H9 (cell line): ENCODE measurements around the gene EPB41. TPM values are rescaled to one million over a fixed set of nuclear protein-coding genes. Genes with fewer than 3 reads are reported as not detected.

Experiments used
- DNase-seq: peaks from one replicate; pipeline ENCODE4 v3.0.0-alpha.2; 2017
- H2AFZ ChIP-seq: one replicate; pipeline ENCODE4 v1.6.1; 2013; ENCODE audit warnings: mild to moderate bottlenecking, low read length, control low read depth, moderate library complexity
- H2AK5ac ChIP-seq: 2 replicates; pipeline ENCODE4 v1.6.1; 2013; ENCODE audit warnings: low read length, control low read depth, mixed read lengths; ENCODE audit not compliant: insufficient read length
- H2BK120ac ChIP-seq: one replicate; pipeline ENCODE4 v1.6.1; 2013; ENCODE audit warnings: low read depth, mild to moderate bottlenecking, low read length, control low read depth, inconsistent platforms; ENCODE audit not compliant: poor library complexity, severe bottlenecking
- H2BK12ac ChIP-seq: 2 replicates; pipeline ENCODE4 v1.6.1; 2013; ENCODE audit warnings: low read length, control low read depth, mixed read lengths, low read depth; ENCODE audit not compliant: insufficient read length
- H2BK15ac ChIP-seq: 2 replicates; pipeline ENCODE4 v1.6.1; 2013; ENCODE audit warnings: low read depth, low read length, control low read depth
- H2BK20ac ChIP-seq: one replicate; pipeline ENCODE4 v1.6.1; 2013; ENCODE audit warnings: low read depth, mild to moderate bottlenecking, low read length, control low read depth, inconsistent platforms; ENCODE audit not compliant: poor library complexity, severe bottlenecking
- H2BK5ac ChIP-seq: 2 replicates; pipeline ENCODE4 v1.6.1; 2013; ENCODE audit warnings: low read length, control low read depth, mixed read lengths; ENCODE audit not compliant: insufficient read length
- H3K14ac ChIP-seq: 2 replicates; pipeline ENCODE4 v1.6.1; 2013; ENCODE audit warnings: low read length, control low read depth; ENCODE audit not compliant: insufficient read depth
- H3K18ac ChIP-seq: 2 replicates; pipeline ENCODE4 v1.6.1; 2013; ENCODE audit warnings: low read depth, mild to moderate bottlenecking, mixed read lengths, low read length, control low read depth; ENCODE audit not compliant: insufficient read length
- H3K23ac ChIP-seq: 2 replicates; pipeline ENCODE4 v1.6.1; 2013; ENCODE audit warnings: low read length, control low read depth, mixed read lengths, low read depth; ENCODE audit not compliant: insufficient read length
- H3K23me2 ChIP-seq: 2 replicates; pipeline ENCODE4 v1.6.1; 2013; ENCODE audit warnings: low read depth, mild to moderate bottlenecking, mixed read lengths, low read length, control low read depth; ENCODE audit not compliant: insufficient read length, poor library complexity, severe bottlenecking
- H3K27ac ChIP-seq: 2 replicates; pipeline ENCODE4 v1.5.1; 2013; ENCODE audit warnings: low read length, control low read depth, mixed read lengths, low read depth; ENCODE audit not compliant: insufficient read length
- H3K27me3 ChIP-seq: 2 replicates; pipeline ENCODE4 v1.6.1; 2013; ENCODE audit warnings: low read length, control low read depth, inconsistent platforms; ENCODE audit not compliant: insufficient read depth
- H3K4ac ChIP-seq: 2 replicates; pipeline ENCODE4 v1.6.1; 2013; ENCODE audit warnings: low read depth, mild to moderate bottlenecking, control low read depth, inconsistent platforms, low read length, moderate library complexity
- H3K4me1 ChIP-seq: 2 replicates; pipeline ENCODE4 v1.6.1; 2013; ENCODE audit warnings: low read length, control low read depth, inconsistent platforms; ENCODE audit not compliant: insufficient read depth
- H3K4me2 ChIP-seq: 2 replicates; pipeline ENCODE4 v1.6.1; 2013; ENCODE audit warnings: low read length, control low read depth, mixed read lengths; ENCODE audit not compliant: insufficient read length, insufficient read depth
- H3K56ac ChIP-seq: 2 replicates; pipeline ENCODE4 v1.6.1; 2013; ENCODE audit warnings: low read depth, mild to moderate bottlenecking, mixed read lengths, low read length, control low read depth; ENCODE audit not compliant: insufficient read length
- H3K79me1 ChIP-seq: 2 replicates; pipeline ENCODE4 v1.6.1; 2013; ENCODE audit warnings: low read depth, mild to moderate bottlenecking, moderate library complexity, low read length, control low read depth, inconsistent platforms; ENCODE audit not compliant: insufficient read depth, poor library complexity, severe bottlenecking
- H3K79me2 ChIP-seq: 2 replicates; pipeline ENCODE4 v1.6.1; 2013; ENCODE audit warnings: low read length, control low read depth, inconsistent platforms; ENCODE audit not compliant: insufficient read depth
- H3K9ac ChIP-seq: 2 replicates; pipeline ENCODE4 v1.6.1; 2013; ENCODE audit warnings: low read length, control low read depth, mixed read lengths; ENCODE audit not compliant: insufficient read length; ENCODE audit errors: extremely low read depth
- H3K9me3 ChIP-seq: one replicate; pipeline ENCODE4 v1.6.1; 2013; ENCODE audit warnings: low read depth, low read length, inconsistent platforms; ENCODE audit not compliant: control insufficient read depth
- H3T11ph ChIP-seq: one replicate; pipeline ENCODE4 v1.6.1; 2013; ENCODE audit warnings: mild to moderate bottlenecking, low read length, control low read depth, inconsistent platforms
- H4K20me1 ChIP-seq: one replicate; pipeline ENCODE4 v1.6.1; 2013; ENCODE audit not compliant: control insufficient read depth, insufficient read length, insufficient read depth
- H4K5ac ChIP-seq: 2 replicates; pipeline ENCODE4 v1.6.1; 2013; ENCODE audit warnings: low read depth, mild to moderate bottlenecking, mixed read lengths, low read length, control low read depth; ENCODE audit not compliant: insufficient read length
- H4K8ac ChIP-seq: replicated peaks from 2 replicates; pipeline ENCODE4 v1.6.1; 2013; ENCODE audit warnings: low read length, control low read depth, mixed read lengths, low read depth; ENCODE audit not compliant: insufficient read length
- H4K91ac ChIP-seq: 2 replicates; pipeline ENCODE4 v1.6.1; 2013; ENCODE audit warnings: low read depth, mild to moderate bottlenecking, moderate library complexity, mixed read lengths, low read length, control low read depth; ENCODE audit not compliant: insufficient read length
- H3K27ac Mint-ChIP-seq, 3 experiments: 2 replicates in 2 of 3; 3 replicates in 1 of 3; pipeline ENCODE4 v1.8.0; 2020 to 2021; ENCODE audit warnings: mixed read lengths in 3 of 3, mild to moderate bottlenecking in 1 of 3, moderate library complexity in 1 of 3
- H3K27me3 Mint-ChIP-seq: 2 replicates; pipeline ENCODE4 v1.8.0; 2021; ENCODE audit warnings: low read depth, mild to moderate bottlenecking, moderate library complexity, mixed read lengths
- H3K36me3 Mint-ChIP-seq, 3 experiments: 2 replicates in 2 of 3; 3 replicates in 1 of 3; pipeline ENCODE4 v1.8.0; 2020 to 2021; ENCODE audit warnings: low read depth in 3 of 3, mixed read lengths in 3 of 3; ENCODE audit not compliant: insufficient read depth in 1 of 3
- H3K4me1 Mint-ChIP-seq, 2 experiments: 2 replicates each; pipeline ENCODE4 v1.8.0; 2020; ENCODE audit warnings: mixed read lengths in 2 of 2
- H3K4me3 Mint-ChIP-seq, 2 experiments: 2 replicates in 1 of 2; 3 replicates in 1 of 2; pipeline ENCODE4 v1.8.0; 2020 to 2021; ENCODE audit warnings: mild to moderate bottlenecking in 2 of 2, mixed read lengths in 2 of 2, moderate library complexity in 1 of 2
- H3K9me3 Mint-ChIP-seq, 2 experiments: 2 replicates in 1 of 2; 3 replicates in 1 of 2; pipeline ENCODE4 v1.8.0; 2020; ENCODE audit warnings: mild to moderate bottlenecking in 2 of 2, mixed read lengths in 2 of 2, moderate library complexity in 1 of 2
- CTCF ChIP-seq: fragments of 200-600 bp; sonication (generic); conservative IDR thresholded peaks from 3 replicates; pipeline ENCODE4 v1.8.0; 2021; ENCODE audit warnings: antibody characterized with exemption, mild to moderate bottlenecking
- WGBS: extraction: QIAGEN DNeasy Blood & Tissue Kit; methylation state at CpG from one replicate; pipeline ENCODE4 v1.1.7; 2013; ENCODE audit warnings: missing lambda C conversion rate, low lambda C conversion rate, mixed read lengths; ENCODE audit not compliant: insufficient read length; ENCODE audit errors: extremely low coverage; 5-methylcytosine and 5-hydroxymethylcytosine counted together
- total RNA-seq: library from RNA; stranded (reverse); gene quantifications from 2 replicates; pipeline ENCODE4 v1.2.1, GENCODE V29; 2021

EPB41 gene
- total RNA-seq, 1 experiment from 2014 or later: 75.4 TPM

GRCh38 chr1:29164588-29164987, 250.2 kb downstream of the EPB41 start:
- no peaks in the 10 kb centered on the region for H3K9me3 ChIP-seq
- WGBS: no CpG with 5 or more reads among the region's 4 CpGs
- H4K91ac ChIP-seq: no peak overlapping the region
- no peak overlapping the region for H3K56ac ChIP-seq
- H3K23me2 ChIP-seq: no peaks in the 10 kb centered on the region
- H2BK20ac ChIP-seq: no peak overlapping the region
- H4K5ac ChIP-seq: no peak overlapping the region
- H3K4ac ChIP-seq: no peak overlapping the region
- no peak overlapping the region for H2AK5ac ChIP-seq
- H3K23ac ChIP-seq: no peak overlapping the region
- peaks cover 2% of the 10 kb centered on the region for H4K20me1 ChIP-seq
- H3K27me3 ChIP-seq: no peaks in the 10 kb centered on the region
- Mint-ChIP-seq H3K27ac (peak overlapping the region; percentile 92 to 99 (median 99); a peak in 6 of 7 replicates), H3K4me1 (peaks cover 56 to 58% of the 10 kb centered on the region in 2 experiments), H3K36me3 (peaks cover 8 to 36% (median 23%) of the 10 kb centered on the region in 3 experiments), H3K27me3 (no peaks in the 10 kb centered on the region), H3K9me3 (no peaks in the 10 kb centered on the region; a peak in 1 of 5 replicates), H3K4me3 (peak overlapping the region; percentile 46 to 66)
- H3K4me2 ChIP-seq: peak overlapping the region; percentile 44
- H3K4me1 ChIP-seq: peaks cover 26% of the 10 kb centered on the region
- no peak overlapping the region for H2BK5ac ChIP-seq
- no peak overlapping the region for H2BK120ac ChIP-seq
- no peak overlapping the region for H2AFZ ChIP-seq
- peaks cover 3% of the 10 kb centered on the region for H3K79me1 ChIP-seq
- no peak overlapping the region for H3K18ac ChIP-seq
- no peak for DNase-seq
- no peak overlapping the region for H4K8ac ChIP-seq
- no peak overlapping the region for H2BK15ac ChIP-seq
- H3K14ac ChIP-seq: no peak overlapping the region
- peak overlapping the region; percentile 42 for H3K9ac ChIP-seq
- H3K79me2 ChIP-seq: peaks cover 7% of the 10 kb centered on the region; the same call in 1 of the 2 replicates
- H2BK12ac ChIP-seq: no peak overlapping the region
- H3T11ph ChIP-seq: no peak overlapping the region
- H3K27ac ChIP-seq: peak overlapping the region; percentile 80
- no peak for TF ChIP-seq CTCF
